ENCODE measurements around the gene HYI.

HYI gene

GRCh38 chr1:43444151-43444828, 9.4 kb downstream of the HYI start:
- Histone ChIP-seq H3K4me3 (replicated peaks; ENCODE audit: insufficient read depth, low read length) (no peak overlapping the region), H3K27me3 (ENCODE audit: insufficient read depth, poor library complexity, severe bottlenecking) (no peaks in the 10 kb centered on the region), H3K27ac (replicated peaks) (no peak overlapping the region)
- DNase-seq (ENCODE audit: low read depth in 1 of 2, low spot score in 1 of 2) = no peak
- TF ChIP-seq POLR2AphosphoS5 (IDR thresholded peaks at IDR 0.05; ENCODE audit: low read depth) (no peak), GABPA (IDR thresholded peaks at IDR 0.05; ENCODE audit: low read depth) (no peak), CTCF (IDR thresholded peaks at IDR 0.05; ENCODE audit: insufficient read depth, low read length) (no peak)

- DNase-seq (ENCODE audit: low read depth in 1 of 2, low spot score in 1 of 2) = no peak
- Histone ChIP-seq H3K4me3 (replicated peaks; ENCODE audit: insufficient read depth, low read length) (no peak overlapping the region), H3K27me3 (ENCODE audit: insufficient read depth, poor library complexity, severe bottlenecking) (no peaks in the 10 kb centered on the region), H3K27ac (replicated peaks) (no peak overlapping the region)
- no peak for TF ChIP-seq GABPA (IDR thresholded peaks at IDR 0.05; ENCODE audit: low read depth)
- TF ChIP-seq REST (IDR thresholded peaks at IDR 0.05; ENCODE audit: insufficient replicate concordance, low read depth) = no peak
- TF ChIP-seq POLR2AphosphoS5 (IDR thresholded peaks at IDR 0.05; ENCODE audit: low read depth) = no peak
- TF ChIP-seq SPI1 (IDR thresholded peaks at IDR 0.05; ENCODE audit: borderline replicate concordance, low read depth) = no peak
- no peak for TF ChIP-seq CTCF (IDR thresholded peaks at IDR 0.05; ENCODE audit: insufficient read depth, low read length)
Observed at GRCh38 chr1:43443197-43443946, 10.4 kb downstream of the HYI start.

- H3K27ac ChIP-seq (replicated peaks) = no peak overlapping the region
- DNase-seq (ENCODE audit: low read depth in 1 of 2, low spot score in 1 of 2) = no peak
- H3K4me3 ChIP-seq (replicated peaks; ENCODE audit: insufficient read depth, low read length) = no peak overlapping the region
- TF ChIP-seq POLR2AphosphoS5 (IDR thresholded peaks at IDR 0.05; ENCODE audit: low read depth) (no peak), CTCF (IDR thresholded peaks at IDR 0.05; ENCODE audit: insufficient read depth, low read length) (no peak), REST (IDR thresholded peaks at IDR 0.05; ENCODE audit: insufficient replicate concordance, low read depth) (no peak), GABPA (IDR thresholded peaks at IDR 0.05; ENCODE audit: low read depth) (no peak), SPI1 (IDR thresholded peaks at IDR 0.05; ENCODE audit: borderline replicate concordance, low read depth) (no peak)
- no peaks in the 10 kb centered on the region for H3K27me3 ChIP-seq (ENCODE audit: insufficient read depth, poor library complexity, severe bottlenecking)
Observed at GRCh38 chr1:43442756-43443155, 11.0 kb downstream of the HYI start.
